ENCODE measurements around the gene TIGD1. TPM values are rescaled to one million over a fixed set of nuclear protein-coding genes. Genes with fewer than 3 reads are reported as not detected.

TIGD1 gene
- total and polyA plus RNA-seq, 2 of the 13 experiments (the other 11 are each of a cell fraction or from before 2014, with no cell fraction given), result 3.5 to 9.5 TPM

- TF ChIP-seq AHR (CRISPR knock-in tag; IDR thresholded peaks at IDR 0.05) (peak; percentile 81; the same call in 1 of the 2 replicates), SKI (IDR thresholded peaks at IDR 0.05; ENCODE audit: partially characterized antibody) (peak; percentile 62), ZBED4 (CRISPR knock-in tag; IDR thresholded peaks at IDR 0.05; ENCODE audit: borderline replicate concordance) (peak; percentile 85), ZBTB3 (CRISPR knock-in tag; IDR thresholded peaks at IDR 0.05; ENCODE audit: borderline replicate concordance, low read depth) (peak; percentile 91), ZNF512 (CRISPR knock-in tag; IDR thresholded peaks at IDR 0.05) (peak; percentile 85; the same call in 1 of the 2 replicates), PAXIP1 (CRISPR knock-in tag; conservative IDR thresholded peaks at IDR 0.05) (peak; percentile 84), NFYB (CRISPR knock-in tag; IDR thresholded peaks at IDR 0.05) (peak; percentile 77), ZNF556 (CRISPR knock-in tag; IDR thresholded peaks at IDR 0.05; ENCODE audit: borderline replicate concordance) (peak; percentile 99), KIAA2018 (CRISPR knock-in tag; IDR thresholded peaks at IDR 0.05; ENCODE audit: borderline replicate concordance) (peak; percentile 98)
Measured at GRCh38 chr2:232550354-232551249, at the start of gene TIGD1, which contains the start of gene EIF4E2 (continued).
